ENCODE data around the gene PGAM1. TPM values are rescaled to one million over a fixed set of nuclear protein-coding genes. Genes with fewer than 3 reads are reported as not detected.
"Not testable (repeated sequence)": the region's sequence is repeated elsewhere in the genome, so short reads cannot be mapped to it uniquely, and the experiment has no call there.

PGAM1 gene
- polyA plus RNA-seq, 1 of the 3 experiments (the other 2 are of a cell fraction): 398 TPM

- Histone ChIP-seq H3F3A (replicated peaks; ENCODE audit: insufficient read depth) (peaks cover 7% of the 10 kb centered on the region), H2AFZ (ENCODE audit: low read depth) (no peak overlapping the region), H3K4me2 (no peak overlapping the region), H3K9ac (no peak overlapping the region), H3K36me3 (replicated peaks in 1 of 2; ENCODE audit: control insufficient read depth in 1 of 2, insufficient read depth in 2 of 2, low read length in 1 of 2) (peaks cover 64 to 66% of the 10 kb centered on the region in 2 experiments), H3K27me3 (ENCODE audit: insufficient read depth) (no peaks in the 10 kb centered on the region), H3K9me3 (no peaks in the 10 kb centered on the region), H3K9me2 (no peaks in the 10 kb centered on the region), H3K4me1 (ENCODE audit: control insufficient read depth in 1 of 2, insufficient read depth in 2 of 2, low read depth in 1 of 2, low read length in 1 of 2) (no peaks in the 10 kb centered on the region; a peak in 1 of 4 replicates), H3K27ac (ENCODE audit: low read depth in 2 of 2, low read length in 1 of 2) (no peak overlapping the region), H3K4me3 (ENCODE audit: low read depth in 2 of 2, low read length in 1 of 2) (no peak overlapping the region), H3K79me2 (ENCODE audit: insufficient read depth) (peaks cover 10% of the 10 kb centered on the region; the same call in 1 of the 2 replicates), H4K20me1 (ENCODE audit: insufficient read depth) (no peaks in the 10 kb centered on the region)
- WGBS (ENCODE audit: low lambda C conversion rate): 92% methylated on average over 2 of the region's 2 CpGs
- no peak for DNase-seq
- TF ChIP-seq USF1 (IDR thresholded peaks at IDR 0.05; ENCODE audit: borderline replicate concordance, low read depth) (no peak), NRF1 (IDR thresholded peaks at IDR 0.05; ENCODE audit: low read depth, low read length) (no peak), CHD2 (IDR thresholded peaks at IDR 0.05; ENCODE audit: low read length, partially characterized antibody) (no peak), CTCF (IDR thresholded peaks at IDR 0.05) (no peak), REST (IDR thresholded peaks at IDR 0.05; ENCODE audit: low read depth, low read length) (no peak)
- ChIA-PET CTCF (interaction anchor here (1.1 to 4.2 kb wide), 5 partner anchors 9 to 133 kb away, joined by 3 to 24 read pairs (median 7); no protein-coding TSS in a partner anchor), POLR2A (no interaction called here)
Observed at GRCh38 chr10:97475936-97476594, 50.1 kb downstream of the PGAM1 start.

- H3K27ac ChIP-seq (ENCODE audit: low read depth in 2 of 2, low read length in 1 of 2); H3K9ac ChIP-seq; H3K9me2 ChIP-seq; H3K4me1 ChIP-seq (ENCODE audit: control insufficient read depth in 1 of 2, insufficient read depth in 2 of 2, low read depth in 1 of 2, low read length in 1 of 2); DNase-seq; CTCF ChIA-PET; H4K20me1 ChIP-seq (ENCODE audit: insufficient read depth); H3F3A ChIP-seq (replicated peaks; ENCODE audit: insufficient read depth); H2AFZ ChIP-seq (ENCODE audit: low read depth); POLR2A ChIA-PET; H3K4me3 ChIP-seq (ENCODE audit: low read depth in 2 of 2, low read length in 1 of 2); H3K27me3 ChIP-seq (ENCODE audit: insufficient read depth); H3K9me3 ChIP-seq; H3K4me2 ChIP-seq: not testable (repeated sequence)
- Histone ChIP-seq H3K79me2 (ENCODE audit: insufficient read depth) (peaks cover 40% of the 10 kb centered on the region), H3K36me3 (replicated peaks in 1 of 2; ENCODE audit: control insufficient read depth in 1 of 2, insufficient read depth in 2 of 2, low read length in 1 of 2) (peaks cover 62 to 70% of the 10 kb centered on the region in 2 experiments)
- 91% methylated on average over 4 of the region's 4 CpGs for WGBS (ENCODE audit: low lambda C conversion rate)
Observed at GRCh38 chr10:97479410-97479809, 53.4 kb downstream of the PGAM1 start.

All from SK-N-SH (cell line).